B cell (primary cell): ENCODE results near the gene NOTUM.

ENCODE experiments used
- EZH2 ChIP-seq: IDR thresholded peaks from 2 replicates; pipeline ENCODE4 v1.6.1; 2012; ENCODE audit warnings: borderline replicate concordance, low read depth, mild to moderate bottlenecking, moderate library complexity, low read length; ENCODE audit not compliant: insufficient read depth, poor library complexity, severe bottlenecking
- TF ChIP-seq, protein P1 (sequence below): fragments of 200-600 bp; IDR thresholded peaks from one replicate; pipeline ENCODE4 v1.8.0; 2022; ENCODE audit warnings: antibody characterized with exemption, mild to moderate bottlenecking

DNA sequence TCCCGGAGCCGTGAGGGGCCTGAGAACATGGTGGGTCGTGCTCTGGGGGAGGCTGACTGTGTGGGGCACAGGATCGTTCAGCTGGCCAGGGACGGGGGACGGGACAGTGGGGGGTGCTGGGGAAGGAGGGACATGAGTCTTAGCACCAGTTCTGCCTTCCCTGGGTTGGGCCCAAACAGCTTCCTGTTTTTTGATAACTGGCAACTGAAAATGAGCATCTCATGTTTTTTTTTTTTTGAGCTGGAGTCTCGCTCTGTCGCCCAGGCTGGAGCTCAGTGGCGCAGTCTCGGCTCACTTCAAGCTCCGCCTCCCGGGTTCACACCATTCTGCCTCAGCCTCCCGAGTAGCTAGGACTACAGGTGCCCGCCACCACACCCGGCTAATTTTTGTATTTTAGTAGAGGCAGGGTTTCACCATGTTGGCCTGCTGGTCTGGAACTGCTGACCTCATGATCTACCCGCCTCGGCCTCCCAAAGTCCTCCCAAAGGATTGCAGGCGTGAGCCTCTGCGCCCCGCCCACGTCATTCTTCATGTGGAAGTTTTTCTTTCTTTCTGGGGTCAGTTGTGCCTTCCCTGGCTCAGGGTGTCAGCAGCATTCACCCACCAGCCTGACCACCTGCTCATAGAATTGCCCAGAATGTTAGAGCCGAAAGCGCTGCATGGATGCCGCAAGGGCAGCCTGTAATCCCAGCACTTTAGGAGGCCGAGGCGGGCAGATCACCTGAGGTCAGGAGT, 22.8 kb upstream of the NOTUM start:
- TF ChIP-seq, protein P1, sequence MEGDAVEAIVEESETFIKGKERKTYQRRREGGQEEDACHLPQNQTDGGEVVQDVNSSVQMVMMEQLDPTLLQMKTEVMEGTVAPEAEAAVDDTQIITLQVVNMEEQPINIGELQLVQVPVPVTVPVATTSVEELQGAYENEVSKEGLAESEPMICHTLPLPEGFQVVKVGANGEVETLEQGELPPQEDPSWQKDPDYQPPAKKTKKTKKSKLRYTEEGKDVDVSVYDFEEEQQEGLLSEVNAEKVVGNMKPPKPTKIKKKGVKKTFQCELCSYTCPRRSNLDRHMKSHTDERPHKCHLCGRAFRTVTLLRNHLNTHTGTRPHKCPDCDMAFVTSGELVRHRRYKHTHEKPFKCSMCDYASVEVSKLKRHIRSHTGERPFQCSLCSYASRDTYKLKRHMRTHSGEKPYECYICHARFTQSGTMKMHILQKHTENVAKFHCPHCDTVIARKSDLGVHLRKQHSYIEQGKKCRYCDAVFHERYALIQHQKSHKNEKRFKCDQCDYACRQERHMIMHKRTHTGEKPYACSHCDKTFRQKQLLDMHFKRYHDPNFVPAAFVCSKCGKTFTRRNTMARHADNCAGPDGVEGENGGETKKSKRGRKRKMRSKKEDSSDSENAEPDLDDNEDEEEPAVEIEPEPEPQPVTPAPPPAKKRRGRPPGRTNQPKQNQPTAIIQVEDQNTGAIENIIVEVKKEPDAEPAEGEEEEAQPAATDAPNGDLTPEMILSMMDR, result no peak
- TF ChIP-seq EZH2, result no peak
